Neural progenitor cell (in vitro differentiated cells): Measurements from ENCODE around the gene ZNF552. TPM values are rescaled to one million over a fixed set of nuclear protein-coding genes. Genes with fewer than 3 reads are reported as not detected.
A peak's percentile ranks its signal among the peaks of the same experiment; 100 is the strongest.
"Not testable (repeated sequence)": the region's sequence is repeated elsewhere in the genome, so short reads cannot be mapped to it uniquely, and the experiment has no call there.

Source experiments
- DNase-seq: peaks from one replicate; pipeline ENCODE4 v3.0.0-alpha.2; 2016; ENCODE audit warnings: low spot score
- H2AFZ ChIP-seq: fragments of 200-600 bp; sonication (generic); replicated peaks from 2 replicates; pipeline ENCODE4 v1.6.1; 2016; ENCODE audit warnings: antibody characterized with exemption
- H3F3A ChIP-seq: fragments of 200-600 bp; sonication (generic); 2 replicates; pipeline ENCODE4 v1.6.1; 2016; ENCODE audit warnings: antibody characterized with exemption, low read depth
- H3K27ac ChIP-seq: fragments of 200-600 bp; sonication (generic); 2 replicates; pipeline ENCODE4 v1.5.1; 2016; ENCODE audit warnings: mild to moderate bottlenecking
- H3K27me3 ChIP-seq: fragments of 200-600 bp; sonication (generic); 2 replicates; pipeline ENCODE4 v1.6.1; 2016; ENCODE audit warnings: mild to moderate bottlenecking, moderate library complexity
- H3K36me3 ChIP-seq: fragments of 200-600 bp; sonication (generic); 2 replicates; pipeline ENCODE4 v1.5.1; 2016
- H3K4me1 ChIP-seq: fragments of 200-600 bp; sonication (generic); 2 replicates; pipeline ENCODE4 v1.6.1; 2016; ENCODE audit warnings: mixed run types
- H3K4me2 ChIP-seq: fragments of 200-600 bp; sonication (generic); 2 replicates; pipeline ENCODE4 v1.6.1; 2016
- H3K4me3 ChIP-seq: fragments of 200-600 bp; sonication (generic); 2 replicates; pipeline ENCODE4 v1.5.1; 2016
- H3K79me2 ChIP-seq: fragments of 200-600 bp; sonication (generic); 2 replicates; pipeline ENCODE4 v1.6.1; 2016; ENCODE audit warnings: low read depth
- H3K9ac ChIP-seq: fragments of 200-600 bp; sonication (generic); 2 replicates; pipeline ENCODE4 v1.6.1; 2016
- H3K9me3 ChIP-seq: fragments of 200-600 bp; sonication (generic); 2 replicates; pipeline ENCODE4 v1.5.1; 2016; ENCODE audit warnings: low read depth
- H4K20me1 ChIP-seq: fragments of 200-600 bp; sonication (generic); 2 replicates; pipeline ENCODE4 v1.6.1; 2016; ENCODE audit warnings: low read depth
- H3K27ac Mint-ChIP-seq: 3 replicates; pipeline ENCODE4 v1.8.0; 2021; ENCODE audit warnings: mixed read lengths
- H3K27me3 Mint-ChIP-seq: 2 replicates; pipeline ENCODE4 v1.8.0; 2022; ENCODE audit warnings: low read depth, mild to moderate bottlenecking, inconsistent platforms, moderate library complexity, mixed read lengths; ENCODE audit not compliant: insufficient read depth
- H3K36me3 Mint-ChIP-seq: 3 replicates; pipeline ENCODE4 v1.8.0; 2021; ENCODE audit warnings: mixed read lengths
- H3K4me1 Mint-ChIP-seq: 3 replicates; pipeline ENCODE4 v1.8.0; 2021; ENCODE audit warnings: mixed read lengths
- H3K4me3 Mint-ChIP-seq: 3 replicates; pipeline ENCODE4 v1.8.0; 2021; ENCODE audit warnings: mild to moderate bottlenecking, moderate library complexity, mixed read lengths
- H3K9me3 Mint-ChIP-seq: 3 replicates; pipeline ENCODE4 v1.8.0; 2020; ENCODE audit warnings: mixed read lengths
- EZH2 ChIP-seq: fragments of 200-600 bp; sonication (generic); IDR thresholded peaks from 2 replicates; pipeline ENCODE4 v1.6.1; 2017; ENCODE audit warnings: antibody characterized with exemption, mild to moderate bottlenecking, moderate library complexity
- EZH2phosphoT487 ChIP-seq: fragments of 200-600 bp; sonication (generic); IDR thresholded peaks from 2 replicates; pipeline ENCODE4 v1.6.1; 2017; ENCODE audit warnings: antibody characterized with exemption
- total RNA-seq: library from RNA; depleted of rRNA; stranded (reverse); fragments of >200 nt; gene quantifications from 2 replicates; pipeline ENCODE4 v1.2.3, GENCODE V29; 2015; ENCODE audit warnings: low replicate concordance
- TF ChIP-seq, protein P1 (sequence below): fragments of 200-600 bp; sonication (generic); IDR thresholded peaks from 2 replicates; pipeline ENCODE4 v1.5.1; 2017; ENCODE audit warnings: antibody characterized with exemption, mild to moderate bottlenecking

Gene ZNF552
- total RNA-seq, 1 donor from 2014 or later = 5.5 TPM

GRCh38 chr19:57841122-57841763, 26.5 kb upstream of the ZNF552 start:
- DNase-seq = no peak
- Histone ChIP-seq H3K4me1 (no peaks in the 10 kb centered on the region), H3K4me2 (no peak overlapping the region), H3K9me3 (no peaks in the 10 kb centered on the region), H3K9ac (no peak overlapping the region), H3F3A (peaks cover 14% of the 10 kb centered on the region), H3K79me2 (peaks cover 91% of the 10 kb centered on the region), H3K4me3 (no peak overlapping the region), H2AFZ (no peak overlapping the region), H4K20me1 (peaks cover 46% of the 10 kb centered on the region), H3K36me3 (no peaks in the 10 kb centered on the region), H3K27ac (no peak overlapping the region), H3K27me3 (no peaks in the 10 kb centered on the region)
- Mint-ChIP-seq H3K9me3 (peaks cover 3% of the 10 kb centered on the region), H3K36me3 (peaks cover 50% of the 10 kb centered on the region), H3K4me3 (no peak overlapping the region), H3K27ac (no peak overlapping the region), H3K27me3 (peaks cover 3% of the 10 kb centered on the region), H3K4me1 (no peaks in the 10 kb centered on the region)
- TF ChIP-seq EZH2 (no peak), EZH2phosphoT487 (no peak)
- TF ChIP-seq, protein P1, sequence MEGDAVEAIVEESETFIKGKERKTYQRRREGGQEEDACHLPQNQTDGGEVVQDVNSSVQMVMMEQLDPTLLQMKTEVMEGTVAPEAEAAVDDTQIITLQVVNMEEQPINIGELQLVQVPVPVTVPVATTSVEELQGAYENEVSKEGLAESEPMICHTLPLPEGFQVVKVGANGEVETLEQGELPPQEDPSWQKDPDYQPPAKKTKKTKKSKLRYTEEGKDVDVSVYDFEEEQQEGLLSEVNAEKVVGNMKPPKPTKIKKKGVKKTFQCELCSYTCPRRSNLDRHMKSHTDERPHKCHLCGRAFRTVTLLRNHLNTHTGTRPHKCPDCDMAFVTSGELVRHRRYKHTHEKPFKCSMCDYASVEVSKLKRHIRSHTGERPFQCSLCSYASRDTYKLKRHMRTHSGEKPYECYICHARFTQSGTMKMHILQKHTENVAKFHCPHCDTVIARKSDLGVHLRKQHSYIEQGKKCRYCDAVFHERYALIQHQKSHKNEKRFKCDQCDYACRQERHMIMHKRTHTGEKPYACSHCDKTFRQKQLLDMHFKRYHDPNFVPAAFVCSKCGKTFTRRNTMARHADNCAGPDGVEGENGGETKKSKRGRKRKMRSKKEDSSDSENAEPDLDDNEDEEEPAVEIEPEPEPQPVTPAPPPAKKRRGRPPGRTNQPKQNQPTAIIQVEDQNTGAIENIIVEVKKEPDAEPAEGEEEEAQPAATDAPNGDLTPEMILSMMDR = no peak

- not testable (repeated sequence) for H2AFZ ChIP-seq, H3K4me3 ChIP-seq, H3F3A ChIP-seq, H3K9ac ChIP-seq, H3K27me3 ChIP-seq, H3K36me3 ChIP-seq, H3K27me3 Mint-ChIP-seq, H3K4me2 ChIP-seq, H3K27ac ChIP-seq, DNase-seq, H3K4me1 Mint-ChIP-seq, H3K4me3 Mint-ChIP-seq, H3K27ac Mint-ChIP-seq, H3K9me3 ChIP-seq, H3K9me3 Mint-ChIP-seq, H3K4me1 ChIP-seq
- Histone ChIP-seq H4K20me1 (peaks cover 34% of the 10 kb centered on the region), H3K79me2 (peaks cover 73% of the 10 kb centered on the region)
- H3K36me3 Mint-ChIP-seq = peaks cover 36% of the 10 kb centered on the region
Measured at GRCh38 chr19:57838622-57839191, 24.0 kb upstream of the ZNF552 start.

GRCh38 chr19:57836991-57837390, 22.3 kb upstream of the ZNF552 start:
- not testable (repeated sequence) for DNase-seq, H3K36me3 ChIP-seq, H3K9me3 Mint-ChIP-seq, H3K4me1 Mint-ChIP-seq, H3K4me1 ChIP-seq, H3K9ac ChIP-seq, H3K4me3 ChIP-seq, H3K27me3 Mint-ChIP-seq, H3F3A ChIP-seq, H3K27ac Mint-ChIP-seq, H3K27me3 ChIP-seq, H3K4me3 Mint-ChIP-seq, H3K4me2 ChIP-seq, H2AFZ ChIP-seq, H3K27ac ChIP-seq, H3K9me3 ChIP-seq
- peaks cover 36% of the 10 kb centered on the region for H3K36me3 Mint-ChIP-seq
- Histone ChIP-seq H4K20me1 (peaks cover 31% of the 10 kb centered on the region), H3K79me2 (peaks cover 66% of the 10 kb centered on the region)

DNA sequence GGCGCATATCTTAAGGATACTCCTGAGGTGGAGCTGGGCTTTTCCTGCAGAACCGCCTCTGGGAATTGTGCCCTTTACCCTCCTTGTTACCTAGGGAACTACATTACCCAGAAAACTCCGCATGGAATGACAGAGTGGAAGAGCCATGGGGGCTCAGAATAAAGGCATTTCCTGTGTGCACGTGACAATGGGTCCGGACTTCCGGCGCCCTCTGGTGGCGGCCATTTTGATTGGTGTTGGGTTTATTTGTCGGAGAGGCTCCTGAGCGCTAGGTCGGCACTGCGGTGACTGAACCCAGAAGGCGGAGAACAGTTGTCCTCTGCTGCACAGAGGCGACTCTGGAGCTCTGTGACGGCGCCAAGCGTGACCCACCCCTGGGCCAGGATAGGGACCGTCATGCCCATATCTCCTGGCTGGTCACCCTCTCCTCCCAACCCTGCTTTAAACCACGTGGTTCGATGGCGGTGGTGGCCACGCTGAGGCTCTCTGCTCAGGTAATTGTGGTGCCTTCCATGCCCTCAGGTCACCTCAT, 15.4 kb upstream of the ZNF552 start, which contains the start of gene ZNF587B:
TSS of gene ZNF587B (plus strand) at position 229 of the 532 bp plus-strand sequence. CDS start at position 459, 230 bp downstream.
- Histone ChIP-seq H2AFZ (peak within 1 kb of the TSS; percentile 73), H3K4me1 (peaks cover 15% of the 10 kb centered on the region), H3K27me3 (no peaks in the 10 kb centered on the region), H3K27ac (peak within 1 kb of the TSS; percentile 89), H3K79me2 (peaks cover 59% of the 10 kb centered on the region), H3K9ac (peak within 1 kb of the TSS; percentile 82), H3K4me2 (peak within 1 kb of the TSS; percentile 88), H3K36me3 (no peaks in the 10 kb centered on the region), H3F3A (peaks cover 19% of the 10 kb centered on the region), H3K9me3 (no peaks in the 10 kb centered on the region), H4K20me1 (peaks cover 11% of the 10 kb centered on the region), H3K4me3 (peak within 1 kb of the TSS; percentile 87)
- peak; percentile 95 for DNase-seq
- Mint-ChIP-seq H3K4me3 (peak within 1 kb of the TSS; percentile 92), H3K9me3 (peaks cover 19% of the 10 kb centered on the region), H3K27me3 (no peaks in the 10 kb centered on the region), H3K4me1 (peaks cover 17% of the 10 kb centered on the region), H3K36me3 (peaks cover 47% of the 10 kb centered on the region), H3K27ac (peak within 1 kb of the TSS; percentile 90)
- no peak for TF ChIP-seq EZH2
- TF ChIP-seq, protein P1 = peak; percentile 61
